ENCODE data around the gene RGS17. TPM values are rescaled to one million over a fixed set of nuclear protein-coding genes. Genes with fewer than 3 reads are reported as not detected.

Gene RGS17
- total RNA-seq, 1 experiment from 2014 or later, result 3.2 TPM

- Histone ChIP-seq H2BK20ac (ENCODE audit: low read depth, low read length, poor library complexity, severe bottlenecking) (no peak overlapping the region), H4K8ac (replicated peaks; ENCODE audit: insufficient read length, low read depth, low read length) (no peak overlapping the region), H3K9ac (ENCODE audit: extremely low read depth, insufficient read length, low read length) (no peak overlapping the region), H4K20me1 (ENCODE audit: control insufficient read depth, insufficient read depth, insufficient read length) (no peaks in the 10 kb centered on the region), H4K91ac (ENCODE audit: insufficient read length, low read depth, low read length) (no peak overlapping the region), H3K23me2 (ENCODE audit: insufficient read length, low read depth, low read length, poor library complexity, severe bottlenecking) (no peaks in the 10 kb centered on the region), H2AFZ (ENCODE audit: low read length) (no peak overlapping the region), H2BK12ac (ENCODE audit: insufficient read length, low read depth, low read length) (no peak overlapping the region), H3K23ac (ENCODE audit: insufficient read length, low read depth, low read length) (no peak overlapping the region), H3T11ph (ENCODE audit: low read length) (no peak overlapping the region), H3K14ac (ENCODE audit: insufficient read depth, low read length) (no peak overlapping the region), H3K18ac (ENCODE audit: insufficient read length, low read depth, low read length) (no peak overlapping the region), H3K56ac (ENCODE audit: insufficient read length, low read depth, low read length) (no peak overlapping the region), H2BK15ac (ENCODE audit: low read depth, low read length) (no peak overlapping the region), H4K5ac (ENCODE audit: insufficient read length, low read depth, low read length) (no peak overlapping the region), H2BK5ac (ENCODE audit: insufficient read length, low read length) (no peak overlapping the region), H3K27ac (ENCODE audit: insufficient read length, low read depth, low read length) (no peak overlapping the region), H3K27me3 (ENCODE audit: insufficient read depth, low read length) (no peaks in the 10 kb centered on the region), H2AK5ac (ENCODE audit: insufficient read length, low read length) (no peak overlapping the region), H2BK120ac (ENCODE audit: low read depth, low read length, poor library complexity, severe bottlenecking) (no peak overlapping the region), H3K9me3 (ENCODE audit: control insufficient read depth, low read depth, low read length) (no peaks in the 10 kb centered on the region), H3K4ac (ENCODE audit: low read depth, low read length) (no peak overlapping the region), H3K79me1 (ENCODE audit: insufficient read depth, low read depth, low read length, poor library complexity, severe bottlenecking) (no peaks in the 10 kb centered on the region), H3K4me1 (ENCODE audit: insufficient read depth, low read length) (no peaks in the 10 kb centered on the region), H3K79me2 (ENCODE audit: insufficient read depth, low read length) (no peaks in the 10 kb centered on the region), H3K4me2 (ENCODE audit: insufficient read depth, insufficient read length, low read length) (no peak overlapping the region)
- Mint-ChIP-seq H3K9me3 (no peaks in the 10 kb centered on the region), H3K27ac (no peak overlapping the region), H3K4me3 (no peak overlapping the region), H3K4me1 (peaks cover 6 to 7% of the 10 kb centered on the region in 2 experiments), H3K27me3 (ENCODE audit: low read depth) (no peaks in the 10 kb centered on the region), H3K36me3 (ENCODE audit: insufficient read depth in 1 of 3, low read depth in 3 of 3) (no peaks in the 10 kb centered on the region)
- no peak for DNase-seq
- no CpG with 5 or more reads among the region's 5 CpGs for WGBS (ENCODE audit: extremely low coverage, insufficient read length, low lambda C conversion rate)
- TF ChIP-seq CTCF (conservative IDR thresholded peaks at IDR 0.05), result no peak
Observed at GRCh38 chr6:153076431-153076830, 54.7 kb downstream of the RGS17 start.
